ENCODE measurements around the gene IRF4.

- no peak for TF ChIP-seq CTCF (IDR thresholded peaks at IDR 0.05)
- TF ChIP-seq POLR2A (IDR thresholded peaks at IDR 0.05): no peak
Observed at GRCh38 chr6:403659-404655, 12.4 kb downstream of the IRF4 start.

All from body of pancreas (tissue), 4 donors.